Anterior cingulate cortex (tissue), 58 donors: Measurements from ENCODE around the gene CCN6.

ENCODE experiments used
- DNase-seq, 58 donors: peaks; one replicate each; lab custom pipeline; 2025; lab: John Stamatoyannopoulos, UW

CCN6 gene

DNA sequence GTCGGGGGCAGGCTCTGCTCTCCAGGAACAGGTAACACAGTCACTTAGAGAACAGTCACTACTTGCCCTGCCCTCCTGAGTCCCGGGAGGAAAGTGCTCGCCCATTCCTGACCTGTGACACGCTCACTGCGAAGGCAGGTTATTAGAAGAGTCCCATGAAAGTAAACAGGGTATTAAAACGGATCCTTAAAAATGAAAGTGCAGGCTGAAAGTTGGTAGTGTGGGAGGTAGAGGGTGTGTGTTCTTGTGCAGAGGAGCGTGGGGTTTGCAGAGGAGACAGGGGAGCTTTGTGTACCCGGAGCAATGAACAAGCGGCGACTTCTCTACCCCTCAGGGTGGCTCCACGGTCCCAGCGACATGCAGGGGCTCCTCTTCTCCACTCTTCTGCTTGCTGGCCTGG is at the start of gene CCN6:
TSS of gene CCN6 (plus strand) at position 104 of the 400 bp plus-strand sequence. CDS start at position 358, 254 bp downstream.
- no peak for DNase-seq

DNA sequence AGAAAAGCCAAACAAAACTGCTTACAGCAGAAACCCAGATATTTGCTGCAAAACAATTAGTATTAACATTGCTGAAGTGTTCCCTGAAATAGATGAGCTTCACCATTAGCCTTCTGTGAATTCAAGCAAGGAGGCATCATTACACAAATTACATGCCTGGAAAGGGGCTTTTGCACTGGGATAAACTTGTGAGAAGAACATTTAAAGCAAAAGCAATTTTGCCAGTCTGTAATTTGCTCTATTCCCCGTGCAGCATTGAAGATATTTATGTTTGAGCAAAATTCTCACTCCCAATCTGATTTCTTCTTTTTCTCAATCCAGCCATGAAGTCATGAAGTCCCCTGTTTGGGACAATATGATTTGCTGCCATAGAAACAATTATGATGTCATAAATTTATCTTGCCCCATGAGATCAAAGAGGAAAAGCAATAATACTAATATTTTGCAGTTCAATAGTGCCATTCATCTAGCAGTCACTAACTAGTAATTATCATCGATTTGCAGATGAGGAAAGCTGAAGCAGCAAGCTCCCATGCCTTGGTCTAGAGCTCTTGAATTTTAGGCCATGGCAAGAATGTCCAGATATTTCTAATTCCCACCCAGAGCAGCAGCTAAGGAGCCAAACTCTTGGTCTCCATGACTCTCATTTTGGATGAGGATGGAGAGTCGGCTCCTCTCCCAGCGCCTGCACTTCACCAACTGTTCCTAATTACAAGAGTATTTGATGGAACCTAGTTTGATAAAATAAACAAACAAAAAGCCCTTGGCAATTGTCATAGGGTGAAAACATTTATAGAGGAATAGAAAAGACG is 49.5 kb upstream of the CCN6 start:
- DNase-seq = no peak

GRCh38 chr6:112005013-112005371 is 48.9 kb upstream of the CCN6 start:
- DNase-seq = no peak

GRCh38 chr6:112007254-112007653 is 46.6 kb upstream of the CCN6 start:
- no peak for DNase-seq

- DNase-seq = no peak
Measured at GRCh38 chr6:112007805-112008204, 46.1 kb upstream of the CCN6 start.

GRCh38 chr6:112008482-112008881 is 45.4 kb upstream of the CCN6 start:
- no peak for DNase-seq

DNA sequence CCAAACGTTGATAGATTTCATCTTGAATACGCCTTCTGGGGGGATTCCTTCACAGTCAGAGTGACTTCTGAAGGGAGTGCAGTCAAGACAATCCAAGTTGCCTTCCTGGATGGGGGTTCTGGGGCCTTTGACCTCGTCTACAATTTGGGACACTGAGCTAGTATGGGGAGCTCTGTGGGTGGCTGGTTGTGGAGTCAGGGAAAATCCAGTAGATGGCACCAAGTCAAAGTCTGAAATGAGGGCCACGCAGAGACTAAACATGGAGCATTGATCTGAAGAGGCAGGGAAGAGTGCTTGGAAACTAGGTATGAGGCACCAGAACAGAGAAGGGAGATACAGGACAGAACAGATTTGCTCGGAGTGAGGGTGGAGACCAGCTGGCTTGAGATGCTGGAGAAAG is 43.6 kb upstream of the CCN6 start:
- no peak for DNase-seq

DNA sequence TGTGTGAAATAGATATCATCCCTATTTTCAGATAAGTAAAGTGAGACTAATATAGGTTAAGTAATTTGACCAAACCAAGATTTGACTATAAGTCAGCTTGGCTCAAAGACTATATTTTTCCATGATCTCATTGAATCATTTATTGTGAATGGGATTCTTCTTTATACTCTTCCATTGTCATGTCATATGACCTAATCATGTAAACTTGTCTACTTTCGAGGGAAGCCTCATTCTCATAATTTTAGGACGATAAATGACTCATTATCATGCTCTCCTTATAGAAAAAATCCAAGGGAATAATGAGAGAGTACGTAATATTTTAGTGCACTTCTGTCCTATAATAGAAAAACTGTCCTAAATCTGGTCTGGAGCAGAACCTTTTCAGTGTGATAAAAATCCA is 40.9 kb upstream of the CCN6 start:
- DNase-seq = no peak

GRCh38 chr6:112014483-112014882 is 39.4 kb upstream of the CCN6 start:
- no peak for DNase-seq

DNA sequence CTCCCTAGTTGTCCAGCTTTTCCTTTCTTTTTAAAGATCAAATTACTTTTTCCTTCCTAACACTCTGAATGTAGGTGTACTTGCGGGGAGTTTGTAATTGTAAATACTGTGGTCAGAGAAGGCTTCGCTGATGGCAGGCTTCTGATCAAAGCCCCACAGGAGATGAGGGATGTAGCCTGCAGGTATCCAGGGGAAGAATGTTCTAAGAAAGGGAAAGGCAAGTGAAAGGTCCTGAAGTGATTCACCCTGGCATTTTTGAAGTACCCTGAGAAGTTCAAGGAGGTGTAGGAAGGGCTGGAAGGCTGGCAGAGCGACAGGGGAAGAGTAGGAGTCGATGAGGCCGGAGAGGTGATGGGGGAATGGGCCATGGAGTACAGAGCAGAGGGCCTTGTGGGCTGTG is 38.2 kb upstream of the CCN6 start:
- no peak for DNase-seq

GRCh38 chr6:112016320-112016719 is 37.6 kb upstream of the CCN6 start:
- no peak for DNase-seq

- no peak for DNase-seq
Measured at GRCh38 chr6:112017169-112017568, 36.7 kb upstream of the CCN6 start.

DNA sequence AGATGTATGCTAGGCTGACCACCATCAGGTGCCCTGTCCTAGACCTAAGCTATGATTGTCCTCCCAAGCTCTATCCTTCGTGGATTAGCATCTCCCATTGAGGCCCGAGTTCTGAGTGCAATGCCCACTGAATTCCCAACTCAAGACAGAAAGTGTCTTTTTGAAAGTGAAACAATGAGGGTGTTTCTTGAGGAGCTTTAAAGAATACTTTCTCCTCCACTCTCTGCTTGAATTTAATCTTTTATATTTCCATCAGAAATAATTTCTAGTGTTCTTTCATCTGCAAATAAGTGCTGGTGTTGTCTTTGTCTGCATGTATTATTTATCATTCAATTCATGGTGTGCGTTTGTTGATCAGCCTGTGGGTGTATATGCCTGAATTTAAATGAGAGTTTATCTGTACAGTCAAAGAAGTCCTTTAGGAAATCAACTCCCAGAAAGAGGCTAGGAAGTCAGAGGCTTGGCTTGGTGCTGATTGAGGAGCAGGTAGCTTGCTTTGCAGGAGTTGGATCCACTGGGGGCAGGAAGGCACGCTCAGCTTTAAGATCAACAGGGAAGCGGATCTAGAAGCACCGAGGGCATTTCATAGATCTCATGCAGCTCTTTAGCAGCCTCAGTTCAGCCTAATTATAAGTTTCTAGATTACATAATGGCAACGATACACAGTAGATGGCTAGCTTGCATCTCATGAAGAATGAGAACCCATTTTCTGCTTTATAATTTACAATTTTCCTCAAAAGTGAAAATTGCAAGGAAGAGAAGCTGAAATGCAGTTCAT is 36.0 kb upstream of the CCN6 start:
- DNase-seq = no peak

DNA sequence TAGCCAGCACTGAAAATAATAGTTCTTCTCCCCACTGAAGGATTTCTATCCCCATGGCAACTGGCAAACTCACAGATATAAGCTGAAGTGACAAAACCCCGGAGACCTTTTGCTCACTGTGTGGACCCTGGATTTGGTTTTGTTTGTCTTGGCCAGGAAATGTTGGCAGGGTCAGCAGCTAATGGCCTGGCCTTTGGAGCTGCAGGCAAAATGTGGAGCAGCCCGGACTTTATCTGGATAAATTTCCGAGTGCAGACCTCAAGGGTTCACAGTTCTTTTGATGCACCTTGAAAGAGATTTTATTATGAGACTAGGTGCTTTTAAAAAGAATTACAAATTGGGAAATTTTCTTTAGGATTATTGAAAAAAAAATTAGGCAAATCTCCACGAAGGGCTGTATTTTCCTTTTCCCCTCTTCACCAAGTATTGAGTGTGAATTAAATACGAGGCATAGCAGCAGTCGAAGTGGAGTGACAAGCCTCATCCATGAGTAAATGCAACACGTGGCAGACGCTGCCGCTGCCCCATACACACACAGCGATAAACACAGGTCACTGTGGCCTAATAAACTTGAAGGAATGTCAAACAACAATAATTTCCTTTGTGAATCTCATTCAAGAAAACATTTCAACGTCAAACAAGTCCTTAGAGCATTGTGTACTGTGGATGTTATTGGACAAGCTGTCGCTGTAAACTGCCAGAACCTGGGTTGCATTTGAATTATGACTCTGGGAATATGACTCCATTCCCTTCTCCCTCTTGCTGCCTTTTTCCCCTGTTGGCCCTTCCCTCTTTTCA is 35.1 kb upstream of the CCN6 start:
- DNase-seq = peak in 3 of 58 donors; percentile 2 to 14 (median 8)

- DNase-seq = no peak
Measured at GRCh38 chr6:112019589-112019988, 34.3 kb upstream of the CCN6 start.

DNA sequence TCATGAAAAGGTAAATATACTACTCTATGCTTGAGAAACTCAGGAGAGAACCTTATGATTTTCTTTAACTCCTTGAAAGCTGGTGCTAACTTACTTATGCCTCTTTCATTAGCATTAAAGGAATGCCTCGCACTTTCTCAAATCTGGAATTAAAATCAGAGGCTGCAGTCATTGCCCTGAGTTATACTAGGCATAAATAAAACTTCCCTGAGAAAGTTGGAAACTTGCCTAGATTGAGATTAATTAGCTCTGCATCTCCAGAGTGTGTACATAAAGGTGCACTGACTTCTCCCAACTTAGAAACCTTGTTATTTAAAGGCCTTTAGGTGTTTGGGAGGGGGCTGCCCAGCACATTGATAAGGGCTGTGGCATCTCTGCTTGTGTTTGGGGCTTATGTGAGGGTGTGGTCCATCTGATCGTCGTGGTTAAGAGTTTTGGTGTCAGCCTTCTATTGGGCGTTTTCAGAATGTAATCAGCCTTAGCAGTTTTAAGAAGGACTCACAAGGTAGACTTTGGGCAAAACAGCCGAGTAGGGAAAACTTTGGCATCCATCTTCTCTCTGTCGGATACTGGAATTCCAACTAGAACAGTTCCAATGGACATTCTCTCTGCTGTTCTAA is 32.1 kb upstream of the CCN6 start:
- DNase-seq = no peak

- no peak for DNase-seq
Measured at GRCh38 chr6:112022749-112023148, 31.2 kb upstream of the CCN6 start.

DNA sequence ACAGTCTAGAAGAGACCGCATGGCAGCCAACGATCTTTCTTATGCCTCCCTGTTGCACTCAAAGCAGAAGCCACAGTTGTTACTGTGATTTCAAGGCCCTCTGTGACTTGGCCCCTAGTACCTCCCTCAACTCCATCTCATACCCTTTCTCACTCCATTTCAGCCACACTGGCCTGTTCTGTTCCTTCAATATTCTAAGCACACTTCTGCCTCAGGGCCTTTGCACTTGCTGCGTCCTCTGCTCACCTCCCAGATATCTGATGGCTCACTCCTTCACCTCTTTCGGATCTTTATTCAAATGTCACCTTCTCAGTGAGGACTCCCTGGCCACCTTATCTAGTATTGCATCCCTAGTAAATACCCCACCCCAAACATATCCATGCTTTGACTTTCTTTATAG is 29.4 kb upstream of the CCN6 start:
- DNase-seq = no peak

- no peak for DNase-seq
Measured at GRCh38 chr6:112026933-112027332, 27.0 kb upstream of the CCN6 start.

DNA sequence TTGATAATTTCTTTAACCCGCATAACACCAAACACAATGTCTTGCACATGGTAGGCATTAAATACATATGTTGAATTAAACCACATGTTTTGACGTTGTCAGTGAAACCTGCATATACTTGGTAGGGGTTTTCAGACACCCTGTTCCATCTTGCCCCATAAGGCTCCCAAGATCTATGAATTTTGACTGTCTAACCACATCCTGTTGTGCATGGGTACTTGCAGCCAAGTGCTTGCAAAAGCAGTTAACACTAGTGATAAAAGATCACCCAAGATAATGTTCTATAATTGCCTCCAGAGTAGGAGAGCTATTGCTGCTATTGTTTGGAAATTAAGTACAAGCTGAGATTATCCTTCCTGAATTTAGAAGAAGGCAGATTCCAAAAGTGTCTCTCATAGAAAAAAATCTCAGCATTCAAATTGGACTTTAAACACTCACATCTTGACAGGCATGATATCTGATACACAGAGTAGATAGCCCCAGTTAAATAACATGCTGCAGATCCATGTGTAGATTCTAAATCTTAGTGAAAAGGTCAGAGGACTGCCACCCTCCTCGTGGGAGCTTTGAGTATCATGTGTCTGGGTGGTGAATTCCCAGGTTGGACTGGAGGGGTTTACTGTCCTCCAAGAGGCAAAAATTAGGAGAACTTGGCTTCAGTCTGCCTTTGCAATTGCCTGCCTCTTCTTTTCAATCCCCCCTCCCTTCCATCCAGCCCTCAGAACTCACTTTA is 25.8 kb upstream of the CCN6 start:
- DNase-seq = no peak
